HG02885 (cell line): ENCODE measurements around the gene OVCA2.

Experiments
- ATAC-seq: cut with Tn5 transposase; IDR thresholded peaks from one replicate; pipeline ENCODE4 v1.9.1; 2021; ENCODE audit warnings: mild to moderate bottlenecking; ENCODE audit not compliant: unreplicated experiment, poor library complexity

The OVCA2 gene

DNA sequence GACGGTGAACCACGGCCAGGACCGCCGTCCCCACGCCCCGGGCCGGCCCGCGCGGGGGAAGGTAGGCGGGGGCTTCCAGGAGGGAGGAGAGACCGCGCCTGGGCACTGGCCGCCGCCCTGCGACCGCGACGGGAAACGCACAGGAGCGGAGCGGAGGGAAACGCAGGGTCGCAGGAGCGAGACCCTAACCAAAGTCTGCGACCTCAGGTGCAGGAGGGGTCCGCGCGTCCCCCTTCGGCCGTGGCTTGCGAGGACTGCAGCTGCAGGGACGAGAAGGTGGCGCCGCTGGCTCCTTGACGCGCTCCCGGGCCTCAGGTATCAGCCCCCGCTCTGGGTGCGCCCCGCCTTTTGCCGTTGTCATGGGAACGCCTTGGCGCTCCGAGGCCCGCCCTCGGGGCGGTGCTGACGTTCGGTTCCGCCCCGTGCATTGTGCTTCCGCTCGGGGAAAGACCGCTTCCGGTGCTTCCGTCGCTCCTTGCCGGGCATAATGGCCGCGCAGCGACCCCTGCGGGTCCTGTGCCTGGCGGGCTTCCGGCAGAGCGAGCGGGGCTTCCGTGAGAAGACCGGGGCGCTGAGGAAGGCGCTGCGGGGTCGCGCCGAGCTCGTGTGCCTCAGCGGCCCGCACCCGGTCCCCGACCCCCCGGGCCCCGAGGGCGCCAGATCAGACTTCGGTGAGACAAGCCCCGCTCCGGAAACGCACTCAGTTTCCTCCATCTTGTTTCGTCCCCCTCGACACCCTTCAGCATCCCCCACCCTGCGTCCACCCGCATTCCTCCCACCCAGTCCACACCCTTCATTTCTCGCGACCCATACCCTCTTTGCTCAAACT lies at the start of gene OVCA2:
OVCA2 (plus strand) TSS at position 462 of the 829 bp plus-strand sequence; CDS start at position 488, 26 bp downstream.
- ATAC-seq, result peak; percentile 89

DNA sequence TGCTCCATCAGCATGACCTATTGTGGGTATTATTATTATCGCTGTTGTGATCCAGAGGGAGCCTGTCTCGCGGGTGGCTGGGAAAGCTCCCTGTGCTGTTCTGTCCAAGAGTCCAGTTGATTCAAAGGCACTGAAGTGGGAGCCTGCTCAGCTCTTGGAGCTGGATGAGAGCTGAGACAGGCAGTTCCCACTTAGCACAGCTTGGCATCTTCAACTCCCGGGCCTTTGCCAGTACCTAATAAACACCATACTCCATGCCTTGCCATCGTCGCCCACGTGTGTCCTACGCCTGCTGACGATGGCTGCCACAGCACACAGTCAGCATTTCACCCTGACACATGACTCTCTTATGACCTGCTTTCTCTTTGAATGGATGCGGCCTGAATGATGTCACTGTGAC lies 49.3 kb upstream of the OVCA2 start:
- ATAC-seq, result no peak

DNA sequence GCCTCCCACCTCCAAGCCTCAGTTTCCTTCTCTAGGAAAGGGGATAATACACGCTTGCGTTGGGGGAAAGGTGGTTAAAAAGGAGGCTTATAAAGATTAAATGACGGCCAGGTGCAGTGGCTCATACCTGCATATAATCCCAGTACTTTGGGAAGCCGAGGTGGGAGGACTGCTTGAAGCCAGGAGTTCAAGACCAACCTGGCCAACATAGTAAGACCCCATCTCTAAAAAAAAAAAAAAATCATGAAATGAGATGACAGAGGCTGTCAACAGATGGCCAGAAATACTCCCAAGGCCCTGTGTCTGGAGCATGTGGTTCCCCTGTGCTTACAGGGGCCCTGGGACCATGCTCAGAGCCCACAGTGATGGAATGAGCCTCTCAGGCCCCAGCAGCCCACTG lies 47.1 kb upstream of the OVCA2 start:
- ATAC-seq, result no peak

DNA sequence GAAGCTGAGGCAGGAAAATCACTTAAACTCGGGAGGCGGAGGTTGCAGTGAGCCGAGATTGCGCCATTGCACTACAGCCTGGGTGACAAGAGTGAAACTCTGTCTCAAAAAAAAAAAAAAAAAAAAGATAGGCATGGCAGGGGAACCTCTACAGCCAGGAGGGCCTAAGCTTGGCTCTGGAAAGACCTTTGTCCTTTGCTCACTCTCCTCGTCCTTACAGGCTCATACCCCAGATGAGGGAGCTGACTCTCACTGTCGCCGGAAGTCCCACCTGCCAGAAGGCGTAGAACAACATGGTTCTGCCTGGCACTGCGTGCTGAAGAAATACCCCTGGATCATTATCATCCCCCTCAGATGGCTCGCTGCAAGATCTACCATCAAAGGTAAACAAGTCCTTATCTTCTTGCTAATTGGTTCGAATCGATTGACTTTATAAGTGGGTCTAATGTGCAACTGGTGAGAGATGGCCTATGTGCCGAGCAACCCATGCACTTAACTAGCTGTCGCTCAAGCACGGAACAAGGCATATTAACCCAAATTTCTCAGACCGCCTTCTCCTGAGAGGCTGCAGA lies 46.4 kb upstream of the OVCA2 start:
- no peak for ATAC-seq

- ATAC-seq, result no peak
Observed at GRCh38 chr17:1995907-1996799, 45.7 kb upstream of the OVCA2 start.

GRCh38 chr17:1996800-1997288 lies 45.0 kb upstream of the OVCA2 start:
- no peak for ATAC-seq

DNA sequence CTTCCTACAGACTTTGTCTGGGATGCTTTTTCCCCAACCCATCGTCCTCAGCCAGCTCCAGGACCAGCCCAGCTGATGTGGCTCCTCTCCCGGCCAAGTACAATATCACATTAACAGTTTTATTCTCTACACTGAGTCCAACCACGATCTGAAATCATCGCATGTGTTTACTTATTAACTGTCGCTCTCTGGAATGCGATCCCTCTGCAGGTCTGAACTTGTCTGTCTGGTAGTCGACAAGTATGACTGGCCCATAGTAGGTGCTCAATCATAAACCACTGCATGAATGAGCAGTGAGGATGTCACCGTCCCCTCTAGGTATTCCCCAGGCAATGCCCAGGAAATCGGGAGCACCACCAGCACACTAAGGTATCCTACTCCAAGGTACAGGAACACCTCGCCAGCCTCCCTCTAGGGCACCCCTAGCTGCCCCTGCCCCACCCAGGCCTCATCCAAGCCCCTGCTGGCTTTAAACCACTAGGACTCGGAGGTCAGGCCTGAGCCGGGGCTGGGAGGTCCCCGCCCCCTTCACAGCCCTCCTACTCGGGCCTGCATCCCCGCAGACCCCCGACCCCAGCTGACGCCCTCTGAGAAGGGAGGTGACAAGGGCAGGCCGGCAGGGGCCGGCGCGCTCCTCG lies 44.4 kb upstream of the OVCA2 start:
- no peak for ATAC-seq

- no peak for ATAC-seq
Observed at GRCh38 chr17:1997927-1998742, 43.7 kb upstream of the OVCA2 start.

GRCh38 chr17:1999557-2000251 lies 42.1 kb upstream of the OVCA2 start:
- ATAC-seq, result no peak

DNA sequence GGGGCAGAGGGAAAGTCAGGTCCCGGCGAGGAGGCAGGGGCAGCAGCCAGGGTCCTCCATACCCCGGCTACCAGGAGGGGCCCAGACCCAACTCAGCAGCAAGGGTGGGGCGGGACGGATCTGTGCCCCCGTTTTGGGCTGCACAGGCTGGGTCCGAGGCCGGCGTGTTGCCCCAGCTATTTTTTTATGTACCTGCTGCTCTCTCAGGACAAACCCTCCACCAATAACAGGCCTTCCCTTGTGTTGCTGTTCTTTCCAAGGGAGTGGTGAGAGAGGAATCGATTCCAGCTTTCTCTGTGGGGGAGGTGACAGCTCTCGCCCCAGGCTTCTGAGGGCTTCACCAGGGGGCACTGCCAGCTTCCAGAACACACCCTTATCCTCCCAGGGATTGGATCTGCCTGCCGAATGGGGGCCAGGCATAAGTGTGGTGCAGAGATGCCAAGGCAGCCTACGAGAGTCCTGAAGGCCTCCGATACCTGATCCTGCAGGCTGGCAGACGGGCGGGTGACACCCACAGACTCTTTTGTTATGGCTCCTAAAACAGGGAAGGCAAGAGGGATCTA lies 39.0 kb upstream of the OVCA2 start:
- ATAC-seq, result no peak

DNA sequence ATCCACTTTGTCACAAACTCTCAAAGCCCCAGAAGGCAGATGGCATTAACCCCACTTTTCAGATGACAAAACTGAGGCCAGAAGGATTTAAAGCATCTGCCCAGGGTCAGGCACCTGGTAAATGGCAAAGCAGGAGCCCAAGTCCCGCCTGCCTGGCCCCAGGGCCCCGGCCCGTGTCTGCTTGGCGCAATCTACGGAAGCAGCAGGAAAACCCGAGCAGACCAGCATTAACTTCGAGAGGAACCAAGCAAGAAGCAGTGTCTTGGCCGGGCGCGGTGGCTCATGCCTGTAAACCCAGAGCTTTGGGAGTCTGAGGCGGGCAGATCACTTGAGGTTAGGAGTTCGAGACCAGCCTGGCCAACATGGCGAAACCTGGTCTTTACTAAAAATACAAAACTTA lies 38.3 kb upstream of the OVCA2 start:
- ATAC-seq, result no peak

DNA sequence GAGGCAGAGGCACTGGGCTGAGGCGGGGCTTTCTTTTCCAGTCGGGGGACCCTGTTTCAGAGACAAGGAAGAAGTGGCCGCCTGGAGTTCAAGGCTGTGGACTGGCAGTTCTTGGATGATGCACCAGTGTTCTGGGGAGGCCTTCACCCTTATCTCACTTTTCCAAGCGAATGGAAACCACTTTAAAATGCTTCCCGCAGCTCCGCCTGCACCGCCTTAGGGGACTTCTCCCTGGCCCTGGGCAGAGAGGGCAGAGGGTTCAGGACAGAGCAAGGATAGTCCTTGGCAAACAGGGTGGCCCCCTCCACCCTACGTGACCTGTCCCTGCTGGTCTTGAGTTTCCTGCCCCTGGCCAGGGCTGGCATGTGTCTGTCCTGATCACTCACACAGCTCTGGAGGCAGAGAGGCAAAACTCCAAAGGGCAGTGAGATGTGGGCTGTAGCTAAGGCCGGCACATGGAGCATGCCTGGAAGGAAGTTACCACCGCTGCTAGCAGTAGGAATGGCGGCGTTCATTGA lies 37.3 kb upstream of the OVCA2 start:
- ATAC-seq, result no peak

- no peak for ATAC-seq
Observed at GRCh38 chr17:2008332-2009126, 33.3 kb upstream of the OVCA2 start.

- ATAC-seq, result no peak
Observed at GRCh38 chr17:2009737-2010136, 32.1 kb upstream of the OVCA2 start.

- no peak for ATAC-seq
Observed at GRCh38 chr17:2011411-2012371, 30.1 kb upstream of the OVCA2 start.

- no peak for ATAC-seq
Observed at GRCh38 chr17:2012499-2012898, 29.3 kb upstream of the OVCA2 start.
